Caco-2 (cell line): Measurements from ENCODE around the gene STAT4. TPM values are rescaled to one million over a fixed set of nuclear protein-coding genes. Genes with fewer than 3 reads are reported as not detected.

Source experiments
- BruUV-seq: library from RNA; stranded (reverse); fragments of 400-500 nt; replicated peaks from 2 replicates; lab custom pipeline; 2021; lab: Mats Ljungman, UMichigan
- CTCF ChIA-PET: fragments of 300-600 bp; sonication (Branson Sonifier 250); formaldehyde crosslinking; loops from one replicate; lab custom pipeline; 2022; ENCODE audit warnings: antibody characterized with exemption; lab: Charles Lee
- POLR2A ChIA-PET: fragments of 300-600 bp; sonication (Branson Sonifier 250); formaldehyde crosslinking; loops from one replicate; lab custom pipeline; 2022; ENCODE audit warnings: antibody characterized with exemption; lab: Charles Lee
- DNase-seq, 2 experiments: peaks; one replicate each; pipeline versions ENCODE4 v3.0.0 to v3.0.0-alpha.2; 2020 to 2022
- H3K27me3 ChIP-seq: replicated peaks from 2 replicates; pipeline ENCODE4 v1.6.0; 2011; ENCODE audit warnings: low read length; ENCODE audit not compliant: control insufficient read depth, insufficient read depth
- H3K36me3 ChIP-seq: 2 replicates; pipeline ENCODE4 v1.5.1; 2011; ENCODE audit warnings: low read length; ENCODE audit not compliant: control insufficient read depth, insufficient read depth
- H3K4me1 ChIP-seq: fragments of 250-450 bp; sonication (Bioruptor Pico); 2 replicates; pipeline ENCODE4 v1.5.1; 2020; ENCODE audit warnings: mild to moderate bottlenecking
- H3K4me3 ChIP-seq: 2 replicates; pipeline ENCODE4 v1.5.1; 2011; ENCODE audit warnings: low read depth, mild to moderate bottlenecking, control low read depth, low read length
- H3K9me3 ChIP-seq: fragments of 250-450 bp; sonication (Bioruptor Pico); 2 replicates; pipeline ENCODE4 v1.5.1; 2020; ENCODE audit warnings: mild to moderate bottlenecking, moderate library complexity
- H3K27ac Mint-ChIP-seq: one replicate; pipeline ENCODE4 v1.8.0; 2022; ENCODE audit warnings: mixed read lengths; ENCODE audit not compliant: unreplicated experiment
- H3K27me3 Mint-ChIP-seq: one replicate; pipeline ENCODE4 v1.8.0; 2022; ENCODE audit warnings: mixed read lengths; ENCODE audit not compliant: insufficient read depth, unreplicated experiment
- H3K36me3 Mint-ChIP-seq: one replicate; pipeline ENCODE4 v1.8.0; 2022; ENCODE audit warnings: mild to moderate bottlenecking, mixed read lengths; ENCODE audit not compliant: insufficient read depth, unreplicated experiment
- H3K4me1 Mint-ChIP-seq: one replicate; pipeline ENCODE4 v1.8.0; 2022; ENCODE audit warnings: low read depth, mixed read lengths; ENCODE audit not compliant: unreplicated experiment
- H3K4me3 Mint-ChIP-seq: one replicate; pipeline ENCODE4 v1.8.0; 2022; ENCODE audit warnings: mild to moderate bottlenecking, moderate library complexity, mixed read lengths; ENCODE audit not compliant: unreplicated experiment
- H3K9me3 Mint-ChIP-seq: one replicate; pipeline ENCODE4 v1.8.0; 2022; ENCODE audit warnings: mixed read lengths; ENCODE audit not compliant: unreplicated experiment
- CTCF ChIP-seq, 2 experiments: fragments of 200-600 bp in 1 of 2; IDR thresholded peaks; 1 replicate in 1 of 2; 2 replicates in 1 of 2; pipeline versions ENCODE4 v1.5.1 to v1.8.0; 2011 to 2022; ENCODE audit warnings: antibody characterized with exemption in 1 of 2, control low read depth in 1 of 2, inconsistent platforms in 1 of 2, low read depth in 1 of 2, low read length in 1 of 2, mild to moderate bottlenecking in 1 of 2, moderate library complexity in 1 of 2; ENCODE audit not compliant: insufficient read depth in 1 of 2, severe bottlenecking in 1 of 2, unreplicated experiment in 1 of 2
- intact Hi-C: fragments of 100-400 bp; cut with micrococcal nuclease; formaldehyde crosslinking; loops from one replicate; pipeline ENCODE4 v1.10.0; 2022; ENCODE audit not compliant: unreplicated experiment
- total RNA-seq: library from RNA; stranded (reverse); gene quantifications from 2 replicates; pipeline ENCODE4 v1.2.3, GENCODE V29; 2022

The STAT4 gene
- total RNA-seq, 1 experiment from 2014 or later, result 0.48 TPM

- Mint-ChIP-seq H3K27me3 (no peaks in the 10 kb centered on the region), H3K27ac (no peak overlapping the region), H3K4me1 (peaks cover 34% of the 10 kb centered on the region), H3K36me3 (peaks cover 4% of the 10 kb centered on the region), H3K9me3 (peaks cover 14% of the 10 kb centered on the region), H3K4me3 (no peak overlapping the region)
- Histone ChIP-seq H3K4me3 (no peak overlapping the region), H3K4me1 (peaks cover 57% of the 10 kb centered on the region), H3K36me3 (no peaks in the 10 kb centered on the region), H3K9me3 (no peaks in the 10 kb centered on the region), H3K27me3 (no peaks in the 10 kb centered on the region)
- TF ChIP-seq CTCF (IDR thresholded peaks at IDR 0.05; ENCODE audit: insufficient read depth in 1 of 2, low read depth in 1 of 2, low read length in 1 of 2, severe bottlenecking in 1 of 2, unreplicated experiment in 1 of 2), result no peak
- ChIA-PET CTCF (interaction anchor here (0.5 kb wide), 1 partner anchor 38 kb away, joined by 3 read pairs; no protein-coding TSS in a partner anchor), POLR2A (no interaction called here)
- no peak for DNase-seq
- intact Hi-C loops, result no loop called here
- BruUV-seq, result no TSS peak
Measured at GRCh38 chr2:191180276-191180675, 29.5 kb upstream of the STAT4 start.

GRCh38 chr2:191178806-191179514 is 28.2 kb upstream of the STAT4 start:
- Mint-ChIP-seq H3K4me1 (peaks cover 43% of the 10 kb centered on the region), H3K36me3 (peaks cover 4% of the 10 kb centered on the region), H3K9me3 (peaks cover 14% of the 10 kb centered on the region), H3K27ac (peak overlapping the region; percentile 72), H3K4me3 (peak overlapping the region; percentile 8), H3K27me3 (no peaks in the 10 kb centered on the region)
- Histone ChIP-seq H3K36me3 (no peaks in the 10 kb centered on the region), H3K4me1 (peaks cover 59% of the 10 kb centered on the region), H3K27me3 (no peaks in the 10 kb centered on the region), H3K4me3 (no peak overlapping the region), H3K9me3 (no peaks in the 10 kb centered on the region)
- ChIA-PET POLR2A (no interaction called here), CTCF (interaction anchor here (0.9 to 1.0 kb wide), 2 partner anchors 14 to 126 kb away, joined by 3 read pairs; no protein-coding TSS in a partner anchor)
- BruUV-seq, result TSS peak; percentile 63
- no peak for DNase-seq
- TF ChIP-seq CTCF (IDR thresholded peaks at IDR 0.05; ENCODE audit: insufficient read depth in 1 of 2, low read depth in 1 of 2, low read length in 1 of 2, severe bottlenecking in 1 of 2, unreplicated experiment in 1 of 2), result no peak
- intact Hi-C loops, result no loop called here

GRCh38 chr2:191177751-191178736 is 27.2 kb upstream of the STAT4 start:
- DNase-seq, result peak in 1 of 2 experiments; percentile 29
- intact Hi-C loops, result no loop called here
- POLR2A ChIA-PET, result interaction anchor here (0.6 kb wide), 1 partner anchor 11 kb away, joined by 3 read pairs; no protein-coding TSS in a partner anchor

More at GRCh38 chr2:191177751-191178736, 27.2 kb upstream of the STAT4 start:
- H3K27ac Mint-ChIP-seq, result peak overlapping the region; percentile 72
- H3K9me3 Mint-ChIP-seq, result peaks cover 14% of the 10 kb centered on the region
- peak overlapping the region; percentile 8 for H3K4me3 Mint-ChIP-seq
- TSS peak; percentile 75 for BruUV-seq
- Histone ChIP-seq H3K4me3 (no peak overlapping the region), H3K36me3 (no peaks in the 10 kb centered on the region), H3K4me1 (peaks cover 52% of the 10 kb centered on the region), H3K9me3 (no peaks in the 10 kb centered on the region), H3K27me3 (no peaks in the 10 kb centered on the region)
- peaks cover 44% of the 10 kb centered on the region for H3K4me1 Mint-ChIP-seq
- TF ChIP-seq CTCF (IDR thresholded peaks at IDR 0.05; ENCODE audit: insufficient read depth in 1 of 2, low read depth in 1 of 2, low read length in 1 of 2, severe bottlenecking in 1 of 2, unreplicated experiment in 1 of 2), result no peak
- CTCF ChIA-PET, result interaction anchor here (0.9 to 1.0 kb wide), 2 partner anchors 13 to 126 kb away, joined by 3 read pairs; no protein-coding TSS in a partner anchor
- H3K27me3 Mint-ChIP-seq, result no peaks in the 10 kb centered on the region
- peaks cover 2% of the 10 kb centered on the region for H3K36me3 Mint-ChIP-seq
